Prostate gland (tissue), 2 donors: ENCODE data around the gene GLP2R. TPM values are rescaled to one million over a fixed set of nuclear protein-coding genes. Genes with fewer than 3 reads are reported as not detected.

Experiments
- DNase-seq: peaks from one replicate; pipeline ENCODE4 v3.0.0-alpha.2; 2019; ENCODE audit warnings: low spot score
- H3K27ac ChIP-seq, 2 donors: fragments of 200-600 bp; sonication (generic); 2 replicates each; pipeline ENCODE4 v1.5.1; 2017 to 2019
- H3K27me3 ChIP-seq: fragments of 200-600 bp; sonication (generic); replicated peaks from 2 replicates; pipeline ENCODE4 v1.5.1; 2019; ENCODE audit not compliant: insufficient read depth
- H3K36me3 ChIP-seq, 2 donors: fragments of 200-600 bp; sonication (generic); 1 replicate in 1 of 2; 2 replicates in 1 of 2; pipeline versions ENCODE4 v1.5.1 to v1.8.1; 2017 to 2019
- H3K4me1 ChIP-seq: fragments of 200-600 bp; sonication (generic); replicated peaks from 2 replicates; pipeline ENCODE4 v1.5.1; 2019
- H3K4me3 ChIP-seq, 2 donors: fragments of 200-600 bp; sonication (generic); 2 replicates each; pipeline ENCODE4 v1.5.1; 2017 to 2019
- H3K9me3 ChIP-seq: fragments of 200-600 bp; sonication (generic); 2 replicates; pipeline ENCODE4 v1.5.1; 2017
- CTCF ChIP-seq, 4 experiments: fragments of 200-600 bp in 2 of 4; fragments of 450-650 bp in 2 of 4; sonication (generic) in 2 of 4; IDR thresholded peaks; 1 replicate in 3 of 4; 2 replicates in 1 of 4; pipeline ENCODE4 v1.5.1; 2016 to 2019; ENCODE audit warnings: antibody characterized with exemption in 4 of 4, mild to moderate bottlenecking in 2 of 4, moderate library complexity in 2 of 4
- POLR2A ChIP-seq: fragments of 450-650 bp; IDR thresholded peaks from one replicate; pipeline ENCODE4 v1.6.1; 2016; ENCODE audit warnings: antibody characterized with exemption, mild to moderate bottlenecking
- POLR2AphosphoS5 ChIP-seq: sonication (generic); formaldehyde crosslinking; IDR thresholded peaks from one replicate; pipeline ENCODE4 v1.6.1; 2017; ENCODE audit warnings: antibody characterized with exemption
- WGBS: methylation state at CpG from one replicate; pipeline ENCODE4 v1.1.5; 2018; 5-methylcytosine and 5-hydroxymethylcytosine counted together
- intact Hi-C: fragments of 100-400 bp; cut with DNase I; formaldehyde crosslinking; loops from one replicate; pipeline ENCODE4 v1.14.2; 2022
- total RNA-seq, 2 donors: library from RNA; depleted of rRNA; stranded (reverse); fragments of >200 nt; gene quantifications; one replicate each; pipeline ENCODE4 v1.1.0, GENCODE V29; 2016

Gene GLP2R
- total RNA-seq, 2 donors from 2014 or later, result 0.34 to 1.5 TPM

DNA sequence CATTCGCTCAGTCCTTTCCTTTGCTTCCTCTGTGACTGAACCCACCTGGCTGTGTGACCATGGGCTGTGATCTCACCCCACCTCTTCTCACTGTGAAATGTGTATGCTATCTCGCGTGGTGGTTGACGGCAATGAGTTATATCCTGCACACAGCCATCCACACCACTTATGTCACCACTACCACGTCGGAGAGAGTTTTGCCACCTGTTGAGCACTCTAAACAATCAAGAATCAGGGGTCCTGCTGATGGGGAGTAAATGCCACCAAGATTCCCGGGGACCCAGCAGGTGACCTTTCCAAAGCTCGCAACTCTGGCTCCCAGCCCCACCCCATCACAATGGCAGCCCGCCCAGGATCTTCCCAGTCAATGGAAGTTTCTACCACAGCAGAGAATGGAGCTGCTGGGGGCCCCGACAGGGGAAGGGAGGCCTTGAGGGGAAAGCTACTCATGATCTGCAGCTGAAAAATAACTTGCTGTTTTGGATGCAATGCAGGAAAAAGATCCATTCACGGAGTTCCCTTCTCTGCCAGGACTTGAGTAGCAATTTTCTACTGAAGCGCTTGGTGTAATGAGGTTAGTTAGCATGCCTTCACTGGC, 105.5 kb downstream of the GLP2R start:
- DNase-seq, result no peak
- intact Hi-C loops, result no loop called here
- H3K4me3 ChIP-seq, result no peak overlapping the region
- TF ChIP-seq CTCF (IDR thresholded peaks at IDR 0.05), result no peak
- TF ChIP-seq POLR2AphosphoS5, result no peak
- no peak for TF ChIP-seq POLR2A
- H3K36me3 ChIP-seq, result no peaks in the 10 kb centered on the region
- no peaks in the 10 kb centered on the region for H3K4me1 ChIP-seq
- H3K27me3 ChIP-seq, result no peaks in the 10 kb centered on the region
- WGBS, result 79% methylated on average over 12 of the region's 12 CpGs
- no peak overlapping the region for H3K27ac ChIP-seq
- no peaks in the 10 kb centered on the region for H3K9me3 ChIP-seq

DNA sequence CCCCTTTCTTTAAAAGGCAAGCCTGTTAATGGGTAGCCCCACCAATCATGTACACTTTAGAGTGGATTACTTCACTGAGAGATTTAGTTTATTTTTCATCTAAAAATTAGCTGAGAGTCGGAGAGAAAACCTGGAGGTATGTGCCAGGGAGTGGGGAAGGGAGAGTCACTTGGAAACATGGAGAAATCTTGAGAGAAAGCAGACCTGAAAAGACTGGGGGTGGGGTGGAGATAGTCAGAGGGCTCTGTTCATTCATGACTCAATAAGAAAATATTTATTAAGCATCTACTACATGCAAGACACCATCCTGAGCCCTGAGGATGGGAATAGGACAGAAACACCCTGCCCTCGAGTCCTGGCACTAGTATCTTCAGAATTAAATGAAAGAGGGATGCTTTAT, 106.8 kb downstream of the GLP2R start:
- no peak for TF ChIP-seq POLR2A
- no peak for TF ChIP-seq CTCF (IDR thresholded peaks at IDR 0.05)
- no peak for TF ChIP-seq POLR2AphosphoS5
- 87% methylated on average over 2 of the region's 2 CpGs for WGBS
- no peaks in the 10 kb centered on the region for H3K9me3 ChIP-seq
- no peaks in the 10 kb centered on the region for H3K36me3 ChIP-seq
- no peak overlapping the region for H3K4me3 ChIP-seq
- DNase-seq, result no peak
- H3K27ac ChIP-seq, result no peak overlapping the region
- intact Hi-C loops, result no loop called here
- no peaks in the 10 kb centered on the region for H3K27me3 ChIP-seq
- H3K4me1 ChIP-seq, result no peaks in the 10 kb centered on the region

DNA sequence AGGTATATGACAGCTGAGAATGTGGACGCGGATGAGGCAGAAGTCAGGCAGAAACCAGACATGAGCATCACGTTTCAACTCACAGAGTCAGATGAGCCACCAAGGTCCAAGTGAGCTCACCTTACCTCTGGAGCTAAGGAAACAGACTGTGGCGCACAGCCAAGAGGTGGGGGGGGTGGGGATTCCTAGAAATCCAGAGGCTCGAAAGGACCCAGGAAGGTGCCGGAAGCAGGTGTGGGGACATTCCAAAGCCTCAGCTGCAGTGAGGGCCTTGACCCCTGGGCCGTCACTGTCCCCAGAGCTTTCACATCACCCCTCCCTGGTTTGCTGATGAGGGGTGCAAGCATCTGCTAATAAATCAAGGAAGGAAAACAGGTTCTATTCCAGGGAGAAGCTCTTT, 108.6 kb downstream of the GLP2R start:
- Histone ChIP-seq H3K36me3 (no peaks in the 10 kb centered on the region), H3K4me1 (no peaks in the 10 kb centered on the region), H3K27me3 (no peaks in the 10 kb centered on the region), H3K27ac (no peak overlapping the region), H3K9me3 (no peaks in the 10 kb centered on the region), H3K4me3 (no peak overlapping the region)
- no peak for DNase-seq
- TF ChIP-seq POLR2A (no peak), POLR2AphosphoS5 (no peak), CTCF (IDR thresholded peaks at IDR 0.05) (no peak)
- 82% methylated on average over 7 of the region's 7 CpGs for WGBS
- intact Hi-C loops, result no loop called here

- Histone ChIP-seq H3K27me3 (no peaks in the 10 kb centered on the region), H3K4me1 (no peaks in the 10 kb centered on the region), H3K27ac (no peak overlapping the region), H3K36me3 (no peaks in the 10 kb centered on the region), H3K4me3 (no peak overlapping the region), H3K9me3 (no peaks in the 10 kb centered on the region)
- intact Hi-C loops, result no loop called here
- no peak for DNase-seq
- 70% methylated on average over 6 of the region's 6 CpGs for WGBS
- TF ChIP-seq POLR2AphosphoS5 (no peak), POLR2A (no peak), CTCF (IDR thresholded peaks at IDR 0.05) (no peak)
These were observed 109.7 kb downstream of the GLP2R start for GRCh38 chr17:9935408-9935807.

- Histone ChIP-seq H3K4me1 (no peaks in the 10 kb centered on the region), H3K27me3 (no peaks in the 10 kb centered on the region), H3K9me3 (no peaks in the 10 kb centered on the region), H3K4me3 (no peak overlapping the region), H3K27ac (no peak overlapping the region), H3K36me3 (no peaks in the 10 kb centered on the region)
- intact Hi-C loops, result no loop called here
- TF ChIP-seq POLR2A (no peak), CTCF (IDR thresholded peaks at IDR 0.05) (no peak), POLR2AphosphoS5 (no peak)
- 86% methylated on average over 3 of the region's 3 CpGs for WGBS
- DNase-seq, result no peak
These were observed 110.4 kb downstream of the GLP2R start for GRCh38 chr17:9936095-9936494.
